ENCODE results near the gene PTPRT.
A peak's percentile ranks its signal among the peaks of the same experiment; 100 is the strongest.

The PTPRT gene

DNA sequence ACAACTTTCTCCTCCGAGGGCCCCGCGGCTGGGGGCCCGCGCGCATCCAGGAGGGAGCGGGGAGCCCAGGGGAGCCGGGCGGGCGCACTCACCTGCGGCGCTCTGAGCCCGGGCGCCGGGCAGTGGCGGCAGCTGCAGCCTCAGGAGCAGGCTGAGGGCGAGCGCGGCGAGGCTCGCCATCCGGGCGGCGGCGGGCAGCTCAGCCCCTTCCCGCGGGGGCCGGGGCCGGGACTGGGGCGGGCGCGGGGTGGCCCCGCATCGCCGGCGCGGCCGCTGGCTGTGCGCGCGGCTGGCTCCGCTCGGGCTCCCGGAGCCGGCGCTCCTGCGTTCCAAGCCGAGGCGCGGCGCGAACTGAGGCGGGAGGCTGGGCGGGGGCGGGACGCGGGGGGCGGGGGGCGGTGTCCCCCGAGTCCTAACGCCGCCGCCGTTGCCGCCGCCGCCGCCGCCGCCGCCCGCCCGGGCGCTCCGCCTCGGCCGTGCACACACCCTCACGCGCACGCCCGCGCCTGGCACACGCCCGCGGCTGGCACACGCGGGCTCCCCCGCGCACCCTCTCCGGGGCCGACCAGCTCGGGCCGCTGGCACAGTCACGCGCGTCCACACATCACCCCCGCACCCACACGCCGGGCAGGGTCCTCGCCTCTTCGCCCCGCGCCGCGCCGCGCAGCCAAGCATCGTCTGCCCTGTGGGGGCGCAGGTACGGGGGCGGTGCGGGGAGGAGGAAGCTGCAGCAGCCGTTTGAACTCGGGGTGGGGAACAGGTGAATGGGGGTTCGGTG lies at the start of gene PTPRT:
Gene PTPRT, minus strand, starts transcription at position 353 of the 778 bp plus-strand sequence. Its CDS starts 173 bp downstream, at position 180.
- Histone ChIP-seq H3K27ac (ENCODE audit: low read length) (no peak within 1 kb of the TSS), H3K36me3 (replicated peaks; ENCODE audit: insufficient read depth, low read length) (no peaks in the 10 kb centered on the region), H3K79me2 (ENCODE audit: low read length) (no peaks in the 10 kb centered on the region), H3F3A (ENCODE audit: insufficient read depth, low read length) (no peaks in the 10 kb centered on the region), H3K9me2 (replicated peaks; ENCODE audit: insufficient read depth, low read length) (no peaks in the 10 kb centered on the region), H4K20me1 (ENCODE audit: insufficient read depth, low read length) (no peaks in the 10 kb centered on the region), H3K4me2 (ENCODE audit: low read depth, low read length) (peak within 1 kb of the TSS; percentile 81; the same call in 1 of the 2 replicates), H2AFZ (ENCODE audit: low read length) (no peak within 1 kb of the TSS), H3K9ac (ENCODE audit: low read length) (no peak within 1 kb of the TSS), H3K4me1 (ENCODE audit: low read length) (no peaks in the 10 kb centered on the region), H3K9me3 (replicated peaks; ENCODE audit: insufficient read depth, low read length) (no peaks in the 10 kb centered on the region), H3K4me3 (ENCODE audit: low read length) (no peak within 1 kb of the TSS; the same call in 1 of the 2 replicates), H3K27me3 (replicated peaks; ENCODE audit: insufficient read depth, low read length) (no peaks in the 10 kb centered on the region; the same call in 1 of the 2 replicates)
- TF ChIP-seq, protein P1, sequence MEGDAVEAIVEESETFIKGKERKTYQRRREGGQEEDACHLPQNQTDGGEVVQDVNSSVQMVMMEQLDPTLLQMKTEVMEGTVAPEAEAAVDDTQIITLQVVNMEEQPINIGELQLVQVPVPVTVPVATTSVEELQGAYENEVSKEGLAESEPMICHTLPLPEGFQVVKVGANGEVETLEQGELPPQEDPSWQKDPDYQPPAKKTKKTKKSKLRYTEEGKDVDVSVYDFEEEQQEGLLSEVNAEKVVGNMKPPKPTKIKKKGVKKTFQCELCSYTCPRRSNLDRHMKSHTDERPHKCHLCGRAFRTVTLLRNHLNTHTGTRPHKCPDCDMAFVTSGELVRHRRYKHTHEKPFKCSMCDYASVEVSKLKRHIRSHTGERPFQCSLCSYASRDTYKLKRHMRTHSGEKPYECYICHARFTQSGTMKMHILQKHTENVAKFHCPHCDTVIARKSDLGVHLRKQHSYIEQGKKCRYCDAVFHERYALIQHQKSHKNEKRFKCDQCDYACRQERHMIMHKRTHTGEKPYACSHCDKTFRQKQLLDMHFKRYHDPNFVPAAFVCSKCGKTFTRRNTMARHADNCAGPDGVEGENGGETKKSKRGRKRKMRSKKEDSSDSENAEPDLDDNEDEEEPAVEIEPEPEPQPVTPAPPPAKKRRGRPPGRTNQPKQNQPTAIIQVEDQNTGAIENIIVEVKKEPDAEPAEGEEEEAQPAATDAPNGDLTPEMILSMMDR (IDR thresholded peaks at IDR 0.05; ENCODE audit: low read length): no peak
- TF ChIP-seq EZH2phosphoT487 (IDR thresholded peaks at IDR 0.05; ENCODE audit: low read length): no peak
- no peak for TF ChIP-seq EZH2 (optimal IDR thresholded peaks at IDR 0.05; ENCODE audit: low read depth, low read length)
- DNase-seq: no peak

DNA sequence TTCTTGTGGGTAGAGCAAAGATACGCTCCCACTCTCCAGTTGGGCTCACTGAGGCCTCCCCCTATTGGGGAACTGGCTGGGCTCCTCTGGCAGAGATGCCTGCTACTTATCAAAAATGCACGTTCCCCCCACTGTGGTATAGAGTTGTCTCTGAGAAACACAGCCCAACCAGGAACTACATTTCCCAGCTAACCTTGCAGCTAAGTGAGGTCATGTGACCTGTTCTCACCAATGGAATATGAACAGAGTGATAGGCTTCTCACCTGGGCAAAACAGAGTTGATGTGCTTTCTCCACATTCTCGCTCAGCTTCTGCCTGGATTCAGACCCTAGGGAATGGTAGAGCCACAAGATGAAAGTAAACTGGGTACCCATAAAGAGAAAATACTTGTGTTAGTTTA lies 49.1 kb upstream of the PTPRT start:
- Histone ChIP-seq H3K27ac (ENCODE audit: low read length) (no peak overlapping the region), H3K9me3 (replicated peaks; ENCODE audit: insufficient read depth, low read length) (no peaks in the 10 kb centered on the region), H3K4me2 (ENCODE audit: low read depth, low read length) (no peak overlapping the region), H3F3A (ENCODE audit: insufficient read depth, low read length) (no peaks in the 10 kb centered on the region), H3K9me2 (replicated peaks; ENCODE audit: insufficient read depth, low read length) (no peaks in the 10 kb centered on the region), H4K20me1 (ENCODE audit: insufficient read depth, low read length) (no peaks in the 10 kb centered on the region), H3K27me3 (replicated peaks; ENCODE audit: insufficient read depth, low read length) (no peaks in the 10 kb centered on the region), H3K9ac (ENCODE audit: low read length) (no peak overlapping the region), H2AFZ (ENCODE audit: low read length) (no peak overlapping the region), H3K36me3 (replicated peaks; ENCODE audit: insufficient read depth, low read length) (no peaks in the 10 kb centered on the region), H3K79me2 (ENCODE audit: low read length) (no peaks in the 10 kb centered on the region), H3K4me1 (ENCODE audit: low read length) (no peaks in the 10 kb centered on the region), H3K4me3 (ENCODE audit: low read length) (no peak overlapping the region)
- TF ChIP-seq EZH2 (optimal IDR thresholded peaks at IDR 0.05; ENCODE audit: low read depth, low read length) (no peak), EZH2phosphoT487 (IDR thresholded peaks at IDR 0.05; ENCODE audit: low read length) (no peak)
- TF ChIP-seq, protein P1 (IDR thresholded peaks at IDR 0.05; ENCODE audit: low read length): no peak
- no peak for DNase-seq

DNA sequence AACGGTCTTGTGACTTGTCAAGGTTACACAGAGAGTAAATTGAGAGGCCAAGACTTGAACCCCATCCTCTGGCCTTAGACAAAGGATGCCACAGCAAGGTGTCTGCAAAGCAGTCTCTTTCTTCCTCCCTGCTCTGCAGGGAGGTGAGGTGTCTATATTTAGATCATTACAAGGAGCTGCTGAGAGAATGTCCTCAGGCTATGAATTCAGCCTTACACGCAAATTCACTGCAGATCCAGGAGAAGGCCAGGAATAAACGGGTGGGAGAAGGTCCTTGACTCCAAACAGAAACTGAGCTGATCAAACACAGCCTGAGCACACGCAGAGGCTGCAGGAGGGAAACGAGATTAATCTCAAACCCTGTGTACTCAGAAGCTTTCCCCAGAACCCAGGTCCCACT lies 48.6 kb upstream of the PTPRT start:
- Histone ChIP-seq H4K20me1 (ENCODE audit: insufficient read depth, low read length) (no peaks in the 10 kb centered on the region), H3F3A (ENCODE audit: insufficient read depth, low read length) (no peaks in the 10 kb centered on the region)

More for the DNA sequence above, 48.6 kb upstream of the PTPRT start:
- no peak overlapping the region for H3K4me3 ChIP-seq (ENCODE audit: low read length)
- H3K79me2 ChIP-seq (ENCODE audit: low read length): no peaks in the 10 kb centered on the region
- no peaks in the 10 kb centered on the region for H3K36me3 ChIP-seq (replicated peaks; ENCODE audit: insufficient read depth, low read length)
- no peaks in the 10 kb centered on the region for H3K4me1 ChIP-seq (ENCODE audit: low read length)
- DNase-seq: no peak
- no peaks in the 10 kb centered on the region for H3K27me3 ChIP-seq (replicated peaks; ENCODE audit: insufficient read depth, low read length)
- no peaks in the 10 kb centered on the region for H3K9me3 ChIP-seq (replicated peaks; ENCODE audit: insufficient read depth, low read length)
- H3K9ac ChIP-seq (ENCODE audit: low read length): no peak overlapping the region
- no peak overlapping the region for H3K4me2 ChIP-seq (ENCODE audit: low read depth, low read length)
- TF ChIP-seq EZH2phosphoT487 (IDR thresholded peaks at IDR 0.05; ENCODE audit: low read length): no peak
- no peak for TF ChIP-seq EZH2 (optimal IDR thresholded peaks at IDR 0.05; ENCODE audit: low read depth, low read length)
- TF ChIP-seq, protein P1 (IDR thresholded peaks at IDR 0.05; ENCODE audit: low read length): no peak
- no peaks in the 10 kb centered on the region for H3K9me2 ChIP-seq (replicated peaks; ENCODE audit: insufficient read depth, low read length)
- no peak overlapping the region for H3K27ac ChIP-seq (ENCODE audit: low read length)
- no peak overlapping the region for H2AFZ ChIP-seq (ENCODE audit: low read length)

Data from MM.1S (cell line).